Tibial artery (tissue), 4 donors: ENCODE results near the gene AP3B1.

Source experiments
- DNase-seq, 2 donors: peaks; one replicate each; pipeline ENCODE4 v3.0.0-alpha.2; 2019
- H3K27ac ChIP-seq, 2 donors: fragments of 200-600 bp; sonication (generic) in 1 of 2; 1 replicate in 1 of 2; 2 replicates in 1 of 2; pipeline ENCODE4 v1.5.1; 2018 to 2019; ENCODE audit warnings: mild to moderate bottlenecking in 1 of 2
- H3K27me3 ChIP-seq, 2 donors: fragments of 200-600 bp; sonication (generic) in 1 of 2; one replicate each; pipeline versions ENCODE4 v1.5.1 to v1.6.0; 2016 to 2019
- H3K36me3 ChIP-seq, 3 donors: fragments of 200-600 bp; sonication (generic) in 2 of 3; one replicate each; pipeline ENCODE4 v1.5.1; 2016 to 2019; ENCODE audit warnings: mild to moderate bottlenecking in 2 of 3
- H3K4me1 ChIP-seq, 4 donors: fragments of 200-600 bp; sonication (generic) in 2 of 4; 1 replicate in 3 of 4; 2 replicates in 1 of 4; pipeline ENCODE4 v1.5.1; 2016 to 2019
- H3K4me3 ChIP-seq, 2 donors: fragments of 200-600 bp; sonication (generic) in 1 of 2; 1 replicate in 1 of 2; 2 replicates in 1 of 2; pipeline ENCODE4 v1.5.1; 2018 to 2019; ENCODE audit warnings: mild to moderate bottlenecking in 2 of 2
- H3K9me3 ChIP-seq, 3 donors: fragments of 200-600 bp; sonication (generic) in 1 of 3; one replicate each; pipeline ENCODE4 v1.5.1; 2016 to 2019
- CTCF ChIP-seq, 2 experiments: fragments of 200-600 bp in 1 of 2; fragments of 450-650 bp in 1 of 2; IDR thresholded peaks; one replicate each; pipeline ENCODE4 v1.5.1; 2017 to 2019; ENCODE audit warnings: antibody characterized with exemption in 2 of 2, mild to moderate bottlenecking in 1 of 2, moderate library complexity in 1 of 2
- intact Hi-C: fragments of 100-400 bp; cut with DNase I; formaldehyde crosslinking; loops from one replicate; pipeline ENCODE4 v1.15.0; 2023; ENCODE audit warnings: low total_unique reads

AP3B1 gene

GRCh38 chr5:78300464-78301045 is 6.1 kb upstream of the AP3B1 start:
- intact Hi-C loops: no loop called here
- no peaks in the 10 kb centered on the region for H3K36me3 ChIP-seq

GRCh38 chr5:78295035-78295961 is 800 bp upstream of the AP3B1 start:
- H3K4me1 ChIP-seq: peaks cover 0 to 22% (median 8%) of the 10 kb centered on the region in 4 donors
- H3K27me3 ChIP-seq: no peaks in the 10 kb centered on the region
- intact Hi-C loops: no loop called here
- H3K4me3 ChIP-seq: peak overlapping the region; percentile 86 to 90
- peak overlapping the region; percentile 86 to 89 for H3K27ac ChIP-seq
- no peaks in the 10 kb centered on the region for H3K36me3 ChIP-seq
- no peak for TF ChIP-seq CTCF (IDR thresholded peaks at IDR 0.05)
- DNase-seq: peak; percentile 26 to 67
- no peaks in the 10 kb centered on the region for H3K9me3 ChIP-seq

More at GRCh38 chr5:78300464-78301045, 6.1 kb upstream of the AP3B1 start:
- DNase-seq: no peak
- H3K27me3 ChIP-seq: no peaks in the 10 kb centered on the region
- H3K27ac ChIP-seq: no peak overlapping the region
- peak in 1 of 2 experiments; percentile 29 for TF ChIP-seq CTCF (IDR thresholded peaks at IDR 0.05)
- peaks cover 0 to 4% (median 3%) of the 10 kb centered on the region in 4 donors for H3K4me1 ChIP-seq
- no peak overlapping the region for H3K4me3 ChIP-seq
- H3K9me3 ChIP-seq: no peaks in the 10 kb centered on the region

DNA sequence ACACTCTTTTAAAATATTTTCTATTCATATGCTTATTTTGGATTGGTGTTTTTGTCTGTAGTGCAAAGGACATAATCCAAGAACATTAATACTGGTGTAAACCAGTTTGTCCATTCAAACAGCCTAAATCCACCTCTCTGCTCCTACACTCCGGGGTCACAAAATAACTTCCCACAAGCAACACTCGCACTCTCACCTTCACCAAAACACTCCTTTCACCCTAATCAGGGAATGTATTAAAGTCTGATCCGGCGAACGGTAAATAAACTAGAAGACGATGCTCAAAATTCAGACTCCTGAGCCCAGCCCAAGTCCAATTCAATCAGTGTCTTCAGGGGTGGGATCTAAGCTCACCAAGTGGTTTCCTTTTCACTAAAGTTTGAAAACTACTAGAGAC is 649 bp downstream of the AP3B1 start:
- Histone ChIP-seq H3K4me1 (peaks cover 0 to 22% (median 8%) of the 10 kb centered on the region in 4 donors), H3K4me3 (peak overlapping the region; percentile 86 to 90), H3K9me3 (no peaks in the 10 kb centered on the region), H3K36me3 (no peaks in the 10 kb centered on the region), H3K27ac (peak overlapping the region; percentile 86 to 89), H3K27me3 (no peaks in the 10 kb centered on the region)
- intact Hi-C loops: loop anchor here (1.0 kb wide), 1 partner anchor 66 kb away; the partner anchor contains the start of gene SCAMP1
- no peak for DNase-seq
- no peak for TF ChIP-seq CTCF (IDR thresholded peaks at IDR 0.05)

DNA sequence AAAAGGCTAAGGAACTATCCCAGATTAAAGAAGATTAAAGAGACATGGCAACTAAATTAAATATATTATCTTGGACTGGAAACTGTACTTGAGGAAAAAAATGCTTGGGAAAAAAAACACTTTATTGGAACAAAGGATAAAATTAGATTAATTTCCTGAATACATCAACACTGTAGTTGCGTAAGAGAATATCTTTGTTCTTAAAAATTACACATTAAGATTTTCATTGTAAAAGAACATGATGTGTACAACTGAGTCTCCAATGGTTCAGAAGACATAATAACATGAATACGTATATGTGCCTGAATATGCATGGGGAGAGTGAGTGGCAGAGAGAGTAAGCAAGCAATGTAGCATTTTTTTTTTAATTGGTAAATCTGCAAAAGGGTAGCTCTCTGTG is 2.8 kb downstream of the AP3B1 start:
- no peaks in the 10 kb centered on the region for H3K36me3 ChIP-seq
- no peaks in the 10 kb centered on the region for H3K9me3 ChIP-seq
- H3K4me1 ChIP-seq: peaks cover 0 to 34% (median 9%) of the 10 kb centered on the region in 4 donors
- DNase-seq: no peak
- H3K27me3 ChIP-seq: no peaks in the 10 kb centered on the region
- no peak overlapping the region for H3K4me3 ChIP-seq
- no peak overlapping the region for H3K27ac ChIP-seq
- TF ChIP-seq CTCF (IDR thresholded peaks at IDR 0.05): no peak
- intact Hi-C loops: no loop called here

GRCh38 chr5:78289911-78290310 is 4.6 kb downstream of the AP3B1 start:
- Histone ChIP-seq H3K27me3 (no peaks in the 10 kb centered on the region), H3K36me3 (no peaks in the 10 kb centered on the region), H3K27ac (no peak overlapping the region), H3K4me3 (no peak overlapping the region), H3K9me3 (no peaks in the 10 kb centered on the region), H3K4me1 (peaks cover 0 to 27% (median 2%) of the 10 kb centered on the region in 4 donors)
- TF ChIP-seq CTCF (IDR thresholded peaks at IDR 0.05): no peak
- no peak for DNase-seq
- intact Hi-C loops: no loop called here
